ENCODE results near the gene GFOD2.

GFOD2 gene

DNA sequence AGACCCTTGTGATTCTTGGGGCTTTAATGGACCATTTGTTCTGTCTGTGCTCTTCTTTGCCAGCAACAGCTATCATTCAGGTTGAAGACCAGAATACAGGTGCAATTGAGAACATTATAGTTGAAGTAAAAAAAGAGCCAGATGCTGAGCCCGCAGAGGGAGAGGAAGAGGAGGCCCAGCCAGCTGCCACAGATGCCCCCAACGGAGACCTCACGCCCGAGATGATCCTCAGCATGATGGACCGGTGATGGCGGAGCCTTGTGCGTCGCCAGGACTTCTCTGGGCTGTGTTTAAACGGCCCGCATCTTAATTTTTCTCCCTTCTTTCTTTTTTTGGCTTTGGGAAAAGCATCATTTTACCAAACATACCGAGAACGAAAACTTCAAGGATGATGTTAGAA, 81.5 kb downstream of the GFOD2 start (continued):
- TF ChIP-seq ZBTB10 (tag by site-specific recombination; IDR thresholded peaks at IDR 0.05) (no peak), ZNF624 (tag by site-specific recombination; IDR thresholded peaks at IDR 0.05) (no peak), ZNF639 (tag by site-specific recombination; IDR thresholded peaks at IDR 0.05) (no peak), ZNF776 (tag by site-specific recombination; IDR thresholded peaks at IDR 0.05; ENCODE audit: borderline replicate concordance) (no peak)
- TF ChIP-seq, protein P1, sequence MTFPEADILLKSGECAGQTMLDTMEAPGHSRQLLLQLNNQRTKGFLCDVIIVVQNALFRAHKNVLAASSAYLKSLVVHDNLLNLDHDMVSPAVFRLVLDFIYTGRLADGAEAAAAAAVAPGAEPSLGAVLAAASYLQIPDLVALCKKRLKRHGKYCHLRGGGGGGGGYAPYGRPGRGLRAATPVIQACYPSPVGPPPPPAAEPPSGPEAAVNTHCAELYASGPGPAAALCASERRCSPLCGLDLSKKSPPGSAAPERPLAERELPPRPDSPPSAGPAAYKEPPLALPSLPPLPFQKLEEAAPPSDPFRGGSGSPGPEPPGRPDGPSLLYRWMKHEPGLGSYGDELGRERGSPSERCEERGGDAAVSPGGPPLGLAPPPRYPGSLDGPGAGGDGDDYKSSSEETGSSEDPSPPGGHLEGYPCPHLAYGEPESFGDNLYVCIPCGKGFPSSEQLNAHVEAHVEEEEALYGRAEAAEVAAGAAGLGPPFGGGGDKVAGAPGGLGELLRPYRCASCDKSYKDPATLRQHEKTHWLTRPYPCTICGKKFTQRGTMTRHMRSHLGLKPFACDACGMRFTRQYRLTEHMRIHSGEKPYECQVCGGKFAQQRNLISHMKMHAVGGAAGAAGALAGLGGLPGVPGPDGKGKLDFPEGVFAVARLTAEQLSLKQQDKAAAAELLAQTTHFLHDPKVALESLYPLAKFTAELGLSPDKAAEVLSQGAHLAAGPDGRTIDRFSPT (tag by site-specific recombination; IDR thresholded peaks at IDR 0.05), result no peak

DNA sequence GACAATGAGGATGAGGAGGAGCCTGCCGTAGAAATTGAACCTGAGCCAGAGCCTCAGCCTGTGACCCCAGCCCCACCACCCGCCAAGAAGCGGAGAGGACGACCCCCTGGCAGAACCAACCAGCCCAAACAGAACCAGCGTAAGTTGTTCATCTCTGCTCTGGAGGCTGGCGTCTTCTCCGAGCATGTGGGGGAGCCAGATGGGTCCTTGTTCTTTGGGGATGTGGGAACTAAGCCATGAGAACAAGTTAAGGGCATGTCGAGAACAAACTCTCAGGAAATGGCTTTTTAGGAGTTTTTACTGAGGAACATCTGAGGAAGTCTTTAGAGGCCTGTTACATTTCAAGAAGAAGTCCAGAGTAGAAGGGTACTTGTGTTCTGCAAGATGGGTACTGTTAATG, 82.4 kb downstream of the GFOD2 start:
- POLR2A ChIA-PET, result no interaction called here
- CTCF ChIA-PET, result no interaction called here

GRCh38 chr16:67632415-67633172, 86.5 kb downstream of the GFOD2 start:
- ChIA-PET CTCF (interaction anchor here (0.6 to 1.8 kb wide), 7 partner anchors 9 to 112 kb away, joined by 3 to 5 read pairs (median 4); partner anchors contain the start of gene CARMIL2), POLR2A (no interaction called here)
- Histone ChIP-seq H3K27ac (ENCODE audit: extremely low read depth, low read depth, low read length) (no peak overlapping the region), H3K36me3 (ENCODE audit: control insufficient read depth in 2 of 2, insufficient read depth in 1 of 2, low read length in 2 of 2) (peaks cover 49 to 78% of the 10 kb centered on the region in 2 experiments; a peak in 2 of 3 replicates), H3K9me3 (ENCODE audit: control insufficient read depth, insufficient read depth, low read depth, low read length) (no peaks in the 10 kb centered on the region), H3K4me1 (ENCODE audit: control insufficient read depth, insufficient read depth, low read length) (no peaks in the 10 kb centered on the region), H3K4me3 (ENCODE audit: low read depth, low read length) (no peak overlapping the region)
- no peak for TF ChIP-seq RBAK (tag by site-specific recombination; IDR thresholded peaks at IDR 0.05)
- no peak for TF ChIP-seq REPIN1 (tag by site-specific recombination; IDR thresholded peaks at IDR 0.05; ENCODE audit: low read depth)
- no peak for TF ChIP-seq ZBTB20 (tag by site-specific recombination; IDR thresholded peaks at IDR 0.05)
- TF ChIP-seq ZNF473 (tag by site-specific recombination; IDR thresholded peaks at IDR 0.05), result no peak
- no peak for TF ChIP-seq ZNF768 (tag by site-specific recombination; IDR thresholded peaks at IDR 0.05)
- no peak for TF ChIP-seq ZNF248 (tag by site-specific recombination; IDR thresholded peaks at IDR 0.05)
- TF ChIP-seq ZNF394 (tag by site-specific recombination; IDR thresholded peaks at IDR 0.05; ENCODE audit: borderline replicate concordance), result no peak
- no peak for TF ChIP-seq ZBTB48 (tag by site-specific recombination; IDR thresholded peaks at IDR 0.05)
- no peak for TF ChIP-seq KLF8 (tag by site-specific recombination; IDR thresholded peaks at IDR 0.05)
- no peak for TF ChIP-seq ZNF791 (tag by site-specific recombination; IDR thresholded peaks at IDR 0.05)
- TF ChIP-seq, protein P2, sequence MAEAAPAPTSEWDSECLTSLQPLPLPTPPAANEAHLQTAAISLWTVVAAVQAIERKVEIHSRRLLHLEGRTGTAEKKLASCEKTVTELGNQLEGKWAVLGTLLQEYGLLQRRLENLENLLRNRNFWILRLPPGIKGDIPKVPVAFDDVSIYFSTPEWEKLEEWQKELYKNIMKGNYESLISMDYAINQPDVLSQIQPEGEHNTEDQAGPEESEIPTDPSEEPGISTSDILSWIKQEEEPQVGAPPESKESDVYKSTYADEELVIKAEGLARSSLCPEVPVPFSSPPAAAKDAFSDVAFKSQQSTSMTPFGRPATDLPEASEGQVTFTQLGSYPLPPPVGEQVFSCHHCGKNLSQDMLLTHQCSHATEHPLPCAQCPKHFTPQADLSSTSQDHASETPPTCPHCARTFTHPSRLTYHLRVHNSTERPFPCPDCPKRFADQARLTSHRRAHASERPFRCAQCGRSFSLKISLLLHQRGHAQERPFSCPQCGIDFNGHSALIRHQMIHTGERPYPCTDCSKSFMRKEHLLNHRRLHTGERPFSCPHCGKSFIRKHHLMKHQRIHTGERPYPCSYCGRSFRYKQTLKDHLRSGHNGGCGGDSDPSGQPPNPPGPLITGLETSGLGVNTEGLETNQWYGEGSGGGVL (tag by site-specific recombination; IDR thresholded peaks at IDR 0.05), result no peak
- no peak for TF ChIP-seq GLI2 (tag by site-specific recombination; IDR thresholded peaks at IDR 0.05; ENCODE audit: borderline replicate concordance, low read depth)
- no peak for TF ChIP-seq ZNF26 (tag by site-specific recombination; IDR thresholded peaks at IDR 0.05)
- TF ChIP-seq ZNF132 (tag by site-specific recombination; IDR thresholded peaks at IDR 0.05; ENCODE audit: borderline replicate concordance), result no peak
- TF ChIP-seq, protein P3, sequence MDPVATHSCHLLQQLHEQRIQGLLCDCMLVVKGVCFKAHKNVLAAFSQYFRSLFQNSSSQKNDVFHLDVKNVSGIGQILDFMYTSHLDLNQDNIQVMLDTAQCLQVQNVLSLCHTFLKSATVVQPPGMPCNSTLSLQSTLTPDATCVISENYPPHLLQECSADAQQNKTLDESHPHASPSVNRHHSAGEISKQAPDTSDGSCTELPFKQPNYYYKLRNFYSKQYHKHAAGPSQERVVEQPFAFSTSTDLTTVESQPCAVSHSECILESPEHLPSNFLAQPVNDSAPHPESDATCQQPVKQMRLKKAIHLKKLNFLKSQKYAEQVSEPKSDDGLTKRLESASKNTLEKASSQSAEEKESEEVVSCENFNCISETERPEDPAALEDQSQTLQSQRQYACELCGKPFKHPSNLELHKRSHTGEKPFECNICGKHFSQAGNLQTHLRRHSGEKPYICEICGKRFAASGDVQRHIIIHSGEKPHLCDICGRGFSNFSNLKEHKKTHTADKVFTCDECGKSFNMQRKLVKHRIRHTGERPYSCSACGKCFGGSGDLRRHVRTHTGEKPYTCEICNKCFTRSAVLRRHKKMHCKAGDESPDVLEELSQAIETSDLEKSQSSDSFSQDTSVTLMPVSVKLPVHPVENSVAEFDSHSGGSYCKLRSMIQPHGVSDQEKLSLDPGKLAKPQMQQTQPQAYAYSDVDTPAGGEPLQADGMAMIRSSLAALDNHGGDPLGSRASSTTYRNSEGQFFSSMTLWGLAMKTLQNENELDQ (tag by site-specific recombination; IDR thresholded peaks at IDR 0.05; ENCODE audit: low read depth), result no peak

More for the DNA sequence above, 82.4 kb downstream of the GFOD2 start:
- Histone ChIP-seq H3K9me3 (ENCODE audit: control insufficient read depth, insufficient read depth, low read depth, low read length) (no peaks in the 10 kb centered on the region), H3K4me1 (ENCODE audit: control insufficient read depth, insufficient read depth, low read length) (no peaks in the 10 kb centered on the region), H3K36me3 (ENCODE audit: control insufficient read depth in 2 of 2, insufficient read depth in 1 of 2, low read length in 2 of 2) (peaks cover 25 to 72% of the 10 kb centered on the region in 2 experiments), H3K4me3 (ENCODE audit: low read depth, low read length) (no peak overlapping the region), H3K27ac (ENCODE audit: extremely low read depth, low read depth, low read length) (no peak overlapping the region)
- no peak for TF ChIP-seq ZNF600 (tag by site-specific recombination; IDR thresholded peaks at IDR 0.05)

Measured in HEK293 (cell line).